Epithelial cell of prostate (primary cell): ENCODE data around the gene FOXD4L3.
"Not testable (repeated sequence)": the region's sequence is repeated elsewhere in the genome, so short reads cannot be mapped to it uniquely, and the experiment has no call there.

Experiments used
- DNase-seq: peaks from one replicate; pipeline ENCODE4 v3.0.0-alpha.2; 2011; ENCODE audit warnings: low read depth, low spot score
- H3K27ac ChIP-seq: fragments of 450-650 bp; 2 replicates; pipeline ENCODE4 v1.5.1; 2017; ENCODE audit warnings: mild to moderate bottlenecking

Gene FOXD4L3

DNA sequence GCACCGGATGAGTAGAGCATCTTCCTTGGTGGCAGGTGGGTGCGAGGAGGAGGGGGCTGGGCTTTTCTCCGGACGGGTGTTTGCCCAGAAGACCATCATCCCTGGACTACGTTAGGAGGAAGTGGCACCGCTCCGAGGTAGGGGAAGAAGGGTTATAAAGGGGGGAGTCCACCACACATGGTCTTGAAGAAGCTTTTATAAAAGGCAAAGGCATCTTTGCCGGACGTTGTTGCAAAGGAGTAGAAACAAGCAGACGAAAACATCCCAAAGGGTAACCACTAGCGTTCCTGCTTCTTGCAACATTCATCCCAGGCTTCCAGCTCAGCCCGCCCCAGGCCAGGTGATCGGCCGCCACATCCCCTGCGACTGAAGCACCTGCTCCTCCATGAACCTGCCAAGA, at the start of gene FOXD4L3:
Gene FOXD4L3 (plus strand): TSS at position 301 of the 400 bp plus-strand sequence. CDS start 85 bp downstream, at position 386.
- DNase-seq, H3K27ac ChIP-seq: not testable (repeated sequence)

DNA sequence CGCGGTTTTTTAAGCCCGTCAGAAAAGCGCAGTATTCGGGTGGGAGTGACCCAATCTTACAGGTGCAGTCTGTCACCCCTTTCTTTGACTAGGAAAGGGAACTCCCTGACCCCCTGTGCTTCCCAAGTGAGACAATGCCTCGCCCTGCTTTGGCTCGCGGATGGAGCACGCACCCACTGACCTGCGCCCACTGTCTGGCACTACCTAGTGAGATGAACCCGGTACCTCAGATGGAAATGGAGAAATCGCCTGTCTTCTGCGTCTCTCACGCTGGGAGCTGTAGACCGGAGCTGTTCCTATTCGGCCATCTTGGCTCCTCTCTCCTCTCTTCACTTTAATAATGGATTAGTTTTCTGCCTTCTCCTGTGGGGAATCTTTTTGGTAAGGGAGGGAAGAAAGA, 21.6 kb upstream of the FOXD4L3 start:
- H3K27ac ChIP-seq, DNase-seq: not testable (repeated sequence)

GRCh38 chr9:68303771-68304170, 1.1 kb downstream of the FOXD4L3 start:
- H3K27ac ChIP-seq, DNase-seq: not testable (repeated sequence)

DNA sequence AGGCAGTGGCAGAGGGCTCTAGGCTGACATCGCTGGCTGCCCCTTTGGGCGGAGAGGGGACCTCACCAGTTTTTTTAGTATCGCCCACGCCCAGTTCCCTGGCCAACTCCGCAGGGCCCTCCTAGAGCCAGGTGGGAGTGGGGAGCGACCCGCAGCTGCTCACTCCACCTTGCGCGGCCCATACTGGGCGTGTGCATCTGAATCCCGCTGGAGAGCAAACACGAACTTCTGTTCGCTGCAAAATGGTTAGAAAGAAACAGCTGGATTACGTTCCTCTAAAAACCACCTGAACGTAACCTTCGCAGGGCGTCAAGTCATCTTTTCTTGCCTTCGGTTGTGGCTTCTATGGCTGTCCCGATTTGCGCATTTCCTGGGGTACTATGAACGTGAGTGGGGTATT, 1.5 kb downstream of the FOXD4L3 start:
- not testable (repeated sequence) for DNase-seq, H3K27ac ChIP-seq

GRCh38 chr9:68304777-68305176, 2.1 kb downstream of the FOXD4L3 start:
- DNase-seq, H3K27ac ChIP-seq: not testable (repeated sequence)

DNA sequence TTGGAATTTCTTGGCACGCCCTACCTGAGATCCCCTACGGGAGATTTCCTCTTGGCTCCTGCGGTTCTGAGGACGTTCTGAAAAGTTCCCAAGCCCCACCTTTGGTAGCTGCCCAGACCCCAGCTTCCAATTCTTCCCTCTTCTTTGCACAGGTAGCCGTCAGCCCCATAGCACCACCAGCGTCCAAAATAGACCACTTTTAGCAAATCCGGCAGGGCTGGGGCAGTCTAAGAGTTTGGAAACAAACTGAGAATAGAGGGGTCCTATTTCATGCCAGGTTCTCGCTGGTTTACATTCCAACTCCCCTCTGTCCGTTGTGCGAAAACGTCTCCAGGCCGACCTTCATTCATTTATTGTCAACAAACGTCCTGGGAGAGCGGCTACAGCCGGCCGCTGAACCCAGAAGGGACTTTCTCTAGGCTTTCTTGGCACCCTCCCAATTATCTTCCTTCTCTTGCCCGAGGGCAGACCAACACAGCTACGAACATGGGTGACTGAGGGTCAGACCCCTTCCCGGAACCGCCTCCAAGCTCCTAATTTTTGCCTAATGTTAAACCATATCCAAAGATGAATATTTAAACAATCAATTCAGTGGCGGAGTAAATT, 3.1 kb downstream of the FOXD4L3 start:
- H3K27ac ChIP-seq, DNase-seq: not testable (repeated sequence)

- H3K27ac ChIP-seq, DNase-seq: not testable (repeated sequence)
Measured at GRCh38 chr9:68306391-68306964, 3.8 kb downstream of the FOXD4L3 start.

GRCh38 chr9:68307127-68307526, 4.5 kb downstream of the FOXD4L3 start:
- DNase-seq, H3K27ac ChIP-seq: not testable (repeated sequence)

- H3K27ac ChIP-seq, DNase-seq: not testable (repeated sequence)
Measured at GRCh38 chr9:68307654-68308053, 5.0 kb downstream of the FOXD4L3 start.

DNA sequence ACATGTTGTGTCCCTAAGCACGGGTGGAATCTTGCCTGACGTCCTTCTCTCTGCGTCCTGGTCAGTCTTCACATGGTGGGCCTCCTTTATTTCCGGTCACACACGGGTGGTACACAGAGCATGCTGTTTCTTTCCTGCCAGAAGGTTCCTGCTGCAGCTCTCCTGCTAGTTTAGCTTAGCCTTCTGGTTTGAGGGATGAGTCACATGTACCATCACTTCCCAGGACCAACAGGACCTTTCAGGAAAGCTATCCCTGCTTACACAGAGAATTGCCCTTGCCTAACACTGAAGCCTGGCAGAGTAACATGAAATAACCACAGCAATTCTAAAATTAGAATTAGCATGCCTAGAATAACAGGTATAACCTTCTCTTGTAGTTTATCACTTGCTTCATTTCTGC, 8.5 kb downstream of the FOXD4L3 start:
- not testable (repeated sequence) for DNase-seq, H3K27ac ChIP-seq

GRCh38 chr9:68318209-68318608, 15.5 kb downstream of the FOXD4L3 start:
- not testable (repeated sequence) for H3K27ac ChIP-seq, DNase-seq

GRCh38 chr9:68323749-68324148, 21.1 kb downstream of the FOXD4L3 start:
- H3K27ac ChIP-seq, DNase-seq: not testable (repeated sequence)

GRCh38 chr9:68324518-68324917, 21.9 kb downstream of the FOXD4L3 start:
- not testable (repeated sequence) for DNase-seq, H3K27ac ChIP-seq

GRCh38 chr9:68329106-68329505, 26.4 kb downstream of the FOXD4L3 start:
- DNase-seq, H3K27ac ChIP-seq: not testable (repeated sequence)

DNA sequence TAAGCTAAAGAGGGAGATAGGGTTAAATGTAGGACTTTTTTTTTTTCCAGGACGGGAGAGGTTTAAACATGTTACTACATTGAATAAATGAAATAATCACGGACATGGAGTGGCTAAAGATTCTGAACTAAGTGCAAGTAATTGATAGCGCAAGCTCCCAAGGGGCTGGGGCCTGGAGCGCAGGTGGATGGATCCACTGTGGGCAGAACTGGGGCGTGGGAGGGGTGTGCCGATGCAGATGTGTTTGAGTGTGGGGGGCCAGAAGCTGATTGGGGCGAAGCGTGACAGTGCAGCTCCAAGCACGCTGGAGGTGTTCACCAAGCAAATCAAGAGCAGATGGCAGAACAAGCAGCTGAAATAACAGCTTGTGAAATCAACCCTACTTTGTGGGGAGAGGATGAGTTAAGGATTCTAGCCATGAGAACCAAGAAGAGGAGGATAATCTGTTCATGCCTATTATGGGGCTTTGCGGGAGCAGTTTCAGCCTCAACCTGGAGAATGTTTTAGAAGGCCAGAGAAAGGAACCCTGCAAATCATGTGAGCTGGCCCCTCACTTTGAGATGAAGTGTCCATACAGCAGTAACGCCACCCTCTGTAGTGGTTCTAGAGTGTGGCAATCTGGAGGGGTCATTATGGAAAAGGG, 28.0 kb downstream of the FOXD4L3 start:
- H3K27ac ChIP-seq, DNase-seq: not testable (repeated sequence)

DNA sequence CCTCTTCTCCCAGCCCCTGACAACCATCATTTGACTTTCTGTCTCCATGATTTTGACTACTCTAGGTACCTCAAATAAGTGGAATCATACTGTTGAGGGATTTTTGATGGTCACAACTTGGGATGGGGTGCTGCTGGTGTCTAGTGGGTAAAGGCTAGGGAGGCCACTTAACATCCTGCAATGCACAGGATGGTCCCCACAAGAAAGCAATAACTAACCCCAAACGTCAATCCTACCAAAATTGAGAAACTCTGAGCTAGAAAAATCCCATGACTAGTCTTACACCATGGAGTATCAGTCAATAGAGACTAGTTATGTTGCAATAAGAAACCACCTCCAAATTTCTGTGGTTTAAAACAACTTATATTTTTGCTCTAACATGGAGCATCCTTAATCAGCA, 29.5 kb downstream of the FOXD4L3 start:
- not testable (repeated sequence) for H3K27ac ChIP-seq, DNase-seq

DNA sequence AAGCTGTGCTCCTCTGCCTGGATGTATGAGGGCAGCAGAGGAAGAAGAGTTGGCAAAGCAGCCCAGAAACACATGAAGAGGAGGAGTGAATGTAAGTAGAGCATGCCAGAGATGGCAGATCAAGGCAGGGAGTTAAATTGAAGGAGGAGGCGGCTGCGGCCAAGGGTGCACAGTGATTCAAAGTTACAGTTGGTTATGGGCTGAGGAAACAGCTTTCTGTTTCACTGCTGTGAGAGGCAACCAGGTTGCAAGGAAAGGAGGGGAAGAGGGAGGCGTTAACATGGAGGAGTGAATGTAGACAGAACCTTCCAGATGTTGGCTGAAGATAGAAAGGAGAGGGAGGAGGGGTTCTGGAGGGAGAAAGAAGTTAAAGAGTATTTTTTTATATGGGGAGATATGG, 33.3 kb downstream of the FOXD4L3 start:
- not testable (repeated sequence) for H3K27ac ChIP-seq, DNase-seq

- DNase-seq, H3K27ac ChIP-seq: not testable (repeated sequence)
Measured at GRCh38 chr9:68336639-68337339, 34.1 kb downstream of the FOXD4L3 start.

- H3K27ac ChIP-seq, DNase-seq: not testable (repeated sequence)
Measured at GRCh38 chr9:68338000-68338399, 35.3 kb downstream of the FOXD4L3 start.

- not testable (repeated sequence) for H3K27ac ChIP-seq, DNase-seq
Measured at GRCh38 chr9:68342265-68343025, 39.8 kb downstream of the FOXD4L3 start.
